ENCODE data around the gene GOLGA8B.
"Not testable (repeated sequence)": the region's sequence is repeated elsewhere in the genome, so short reads cannot be mapped to it uniquely, and the experiment has no call there.

GOLGA8B gene

GRCh38 chr15:34583399-34584329, at the start of gene GOLGA8B:
TSS of gene GOLGA8B (minus strand) at chr15:34583651. CDS start at chr15:34535912, 47,739 bp downstream.
- DNase-seq = peak; percentile 84

GRCh38 chr15:34633165-34633564, 49.7 kb upstream of the GOLGA8B start:
- not testable (repeated sequence) for DNase-seq

GRCh38 chr15:34628577-34629152, 45.2 kb upstream of the GOLGA8B start:
- DNase-seq = no peak

- no peak for DNase-seq
Observed at GRCh38 chr15:34625007-34625406, 41.6 kb upstream of the GOLGA8B start.

GRCh38 chr15:34621675-34622074, 38.2 kb upstream of the GOLGA8B start:
- DNase-seq = no peak

GRCh38 chr15:34620814-34621213, 37.4 kb upstream of the GOLGA8B start:
- no peak for DNase-seq

GRCh38 chr15:34620142-34620541, 36.7 kb upstream of the GOLGA8B start:
- DNase-seq = no peak

GRCh38 chr15:34619151-34619550, 35.7 kb upstream of the GOLGA8B start:
- no peak for DNase-seq

- no peak for DNase-seq
Observed at GRCh38 chr15:34618073-34618472, 34.6 kb upstream of the GOLGA8B start.

- DNase-seq = no peak
Observed at GRCh38 chr15:34616613-34617012, 33.2 kb upstream of the GOLGA8B start.

GRCh38 chr15:34613997-34614396, 30.5 kb upstream of the GOLGA8B start:
- no peak for DNase-seq

GRCh38 chr15:34613301-34613700, 29.9 kb upstream of the GOLGA8B start:
- no peak for DNase-seq

- peak; percentile 10 for DNase-seq
Observed at GRCh38 chr15:34610354-34610753, 26.9 kb upstream of the GOLGA8B start.

GRCh38 chr15:34609102-34610057, 25.9 kb upstream of the GOLGA8B start:
- no peak for DNase-seq

- DNase-seq = no peak
Observed at GRCh38 chr15:34608517-34608916, 25.1 kb upstream of the GOLGA8B start.

GRCh38 chr15:34607832-34608231, 24.4 kb upstream of the GOLGA8B start:
- no peak for DNase-seq

- DNase-seq = no peak
Observed at GRCh38 chr15:34606545-34606944, 23.1 kb upstream of the GOLGA8B start.

- DNase-seq = no peak
Observed at GRCh38 chr15:34606131-34606530, 22.7 kb upstream of the GOLGA8B start.

GRCh38 chr15:34603095-34603494, 19.6 kb upstream of the GOLGA8B start:
- DNase-seq = no peak

GRCh38 chr15:34600923-34601322, 17.5 kb upstream of the GOLGA8B start:
- DNase-seq = no peak

GRCh38 chr15:34598799-34599585, 15.5 kb upstream of the GOLGA8B start:
- no peak for DNase-seq

- DNase-seq = no peak
Observed at GRCh38 chr15:34597316-34597715, 13.9 kb upstream of the GOLGA8B start.

All from CD4-positive, alpha-beta T cell treated with Interleukin-21 for 1 hour (primary cell).